LNCaP clone FGC (cell line): ENCODE data around the gene SLC12A3.

ENCODE experiments used
- DNase-seq: peaks from one replicate; pipeline ENCODE4 v3.0.0-alpha.2; 2011; ENCODE audit warnings: low read depth
- H3K4me3 ChIP-seq: 2 replicates; pipeline ENCODE4 v1.5.1; 2011; ENCODE audit warnings: mild to moderate bottlenecking, low read depth, low read length, control low read depth
- CTCF ChIP-seq: IDR thresholded peaks from 2 replicates; pipeline ENCODE4 v1.5.1; 2012; ENCODE audit warnings: mild to moderate bottlenecking; ENCODE audit not compliant: control insufficient read depth, insufficient read depth; ENCODE audit errors: extremely low read depth

Gene SLC12A3

GRCh38 chr16:56876048-56876447 is 11.0 kb downstream of the SLC12A3 start:
- TF ChIP-seq CTCF, result no peak
- no peak overlapping the region for H3K4me3 ChIP-seq
- no peak for DNase-seq

GRCh38 chr16:56877486-56878182 is 12.6 kb downstream of the SLC12A3 start:
- DNase-seq, result no peak
- no peak for TF ChIP-seq CTCF
- H3K4me3 ChIP-seq, result no peak overlapping the region

GRCh38 chr16:56878282-56878854 is 13.4 kb downstream of the SLC12A3 start:
- H3K4me3 ChIP-seq, result no peak overlapping the region
- TF ChIP-seq CTCF, result no peak
- no peak for DNase-seq

GRCh38 chr16:56879276-56879675 is 14.3 kb downstream of the SLC12A3 start:
- DNase-seq, result no peak
- TF ChIP-seq CTCF, result no peak
- no peak overlapping the region for H3K4me3 ChIP-seq

GRCh38 chr16:56880176-56880575 is 15.2 kb downstream of the SLC12A3 start:
- no peak for TF ChIP-seq CTCF

GRCh38 chr16:56880685-56881084 is 15.7 kb downstream of the SLC12A3 start:
- no peak overlapping the region for H3K4me3 ChIP-seq
- no peak for DNase-seq
- no peak for TF ChIP-seq CTCF

More at GRCh38 chr16:56880176-56880575, 15.2 kb downstream of the SLC12A3 start:
- H3K4me3 ChIP-seq, result no peak overlapping the region
- no peak for DNase-seq
